Measurements from ENCODE around the gene PLEKHF1. TPM values are rescaled to one million over a fixed set of nuclear protein-coding genes. Genes with fewer than 3 reads are reported as not detected.
"Not testable (repeated sequence)": the region's sequence is repeated elsewhere in the genome, so short reads cannot be mapped to it uniquely, and the experiment has no call there.

Gene PLEKHF1
- total and polyA plus RNA-seq, 12 donors = 0.62 to 23.1 (median 6.9) TPM

- Histone ChIP-seq H3K27me3 (no peaks in the 10 kb centered on the region), H3K27ac (peak overlapping the region in 1 of 5 donors; percentile 91), H3K4me3 (no peak overlapping the region), H3K9me3 (replicated peaks in 1 of 3) (no peaks in the 10 kb centered on the region), H3K36me3 (replicated peaks in 1 of 2) (no peaks in the 10 kb centered on the region), H3K4me1 (replicated peaks in 1 of 2) (peaks cover 13 to 33% of the 10 kb centered on the region in 2 donors)
- no peak for DNase-seq
- no peak for TF ChIP-seq CTCF (IDR thresholded peaks at IDR 0.05)
- no peak for TF ChIP-seq POLR2A (IDR thresholded peaks at IDR 0.05)
- intact Hi-C loops (cut with DNase I) = no loop called here
- 75 to 85% (median 81%) methylated on average over 5 to 7 of the region's 7 CpGs for WGBS, 4 donors
Observed at GRCh38 chr19:29667901-29668341, 2.7 kb downstream of the PLEKHF1 start.

- no peak for TF ChIP-seq POLR2A (IDR thresholded peaks at IDR 0.05)
- H3K4me3 ChIP-seq = no peak overlapping the region
- H3K27ac ChIP-seq = no peak overlapping the region
- WGBS, 4 donors = 81 to 92% (median 89%) methylated on average over 10 to 13 of the region's 13 CpGs
- no peak for DNase-seq
- intact Hi-C loops (cut with DNase I) = no loop called here
- no peaks in the 10 kb centered on the region for H3K27me3 ChIP-seq
- H3K4me1 ChIP-seq (replicated peaks in 1 of 2) = peaks cover 13 to 29% of the 10 kb centered on the region in 2 donors
- H3K36me3 ChIP-seq (replicated peaks in 1 of 2) = peaks cover 0 to 3% of the 10 kb centered on the region in 2 donors
- no peaks in the 10 kb centered on the region for H3K9me3 ChIP-seq (replicated peaks in 1 of 3)
Observed at GRCh38 chr19:29668746-29669609, 3.7 kb downstream of the PLEKHF1 start.

GRCh38 chr19:29670255-29670654 lies 5.0 kb downstream of the PLEKHF1 start:
- peaks cover 13 to 25% of the 10 kb centered on the region in 2 donors for H3K4me1 ChIP-seq (replicated peaks in 1 of 2)
- WGBS, 4 donors = 90 to 95% (median 94%) methylated on average over 5 of the region's 5 CpGs
- peaks cover 0 to 16% of the 10 kb centered on the region in 2 donors for H3K36me3 ChIP-seq (replicated peaks in 1 of 2)
- no peak overlapping the region for H3K27ac ChIP-seq
- no peaks in the 10 kb centered on the region for H3K27me3 ChIP-seq
- no peaks in the 10 kb centered on the region for H3K9me3 ChIP-seq (replicated peaks in 1 of 3)
- TF ChIP-seq POLR2A (IDR thresholded peaks at IDR 0.05) = no peak
- TF ChIP-seq CTCF (IDR thresholded peaks at IDR 0.05) = no peak
- DNase-seq = no peak
- no peak overlapping the region for H3K4me3 ChIP-seq
- intact Hi-C loops (cut with DNase I) = no loop called here

- DNase-seq; intact Hi-C loops (cut with DNase I); H3K27me3 ChIP-seq; H3K4me3 ChIP-seq; H3K9me3 ChIP-seq (replicated peaks in 1 of 3); H3K27ac ChIP-seq: not testable (repeated sequence)
- H3K36me3 ChIP-seq (replicated peaks in 1 of 2) = peaks cover 0 to 23% of the 10 kb centered on the region in 2 donors
- peaks cover 8 to 21% of the 10 kb centered on the region in 2 donors for H3K4me1 ChIP-seq (replicated peaks in 1 of 2)
- 90 to 94% (median 92%) methylated on average over 6 of the region's 6 CpGs for WGBS, 4 donors
Observed at GRCh38 chr19:29671026-29671392, 5.7 kb downstream of the PLEKHF1 start.

GRCh38 chr19:29671393-29672160 lies 6.3 kb downstream of the PLEKHF1 start:
- intact Hi-C loops (cut with DNase I) = no loop called here
- WGBS, 4 donors = 61 to 67% (median 66%) methylated on average over 5 to 12 of the region's 12 CpGs
- DNase-seq = peak in 3 of 7 donors; percentile 34 to 67 (median 43)
- no peaks in the 10 kb centered on the region for H3K9me3 ChIP-seq (replicated peaks in 1 of 3)
- TF ChIP-seq POLR2A (IDR thresholded peaks at IDR 0.05) (no peak), CTCF (IDR thresholded peaks at IDR 0.05) (peak in 1 of 6 experiments; percentile 10)
- peaks cover 0 to 25% of the 10 kb centered on the region in 2 donors for H3K36me3 ChIP-seq (replicated peaks in 1 of 2)
- H3K4me1 ChIP-seq (replicated peaks in 1 of 2) = peaks cover 7 to 16% of the 10 kb centered on the region in 2 donors
- no peaks in the 10 kb centered on the region for H3K27me3 ChIP-seq
- peak overlapping the region in 1 of 5 donors; percentile 16 for H3K27ac ChIP-seq
- H3K4me3 ChIP-seq = no peak overlapping the region
